Endothelial cell of umbilical vein (primary cell): ENCODE measurements around the gene SLC6A16. TPM values are rescaled to one million over a fixed set of nuclear protein-coding genes. Genes with fewer than 3 reads are reported as not detected.
"Not testable (repeated sequence)": the region's sequence is repeated elsewhere in the genome, so short reads cannot be mapped to it uniquely, and the experiment has no call there.

Source experiments
- BruUV-seq: library from RNA; stranded (reverse); fragments of 400-500 nt; replicated peaks from 2 replicates; lab custom pipeline; 2021; lab: Mats Ljungman, UMichigan
- CTCF ChIA-PET: fragments of 300-600, 350-600 bp; sonication (Branson Sonifier 250); formaldehyde crosslinking; loops from one replicate; lab custom pipeline; 2021; ENCODE audit warnings: antibody characterized with exemption, inconsistent platforms; lab: Charles Lee
- POLR2A ChIA-PET: fragments of 300-600, 350-600 bp; sonication (Branson Sonifier 250); formaldehyde crosslinking; loops from one replicate; lab custom pipeline; 2021; ENCODE audit warnings: antibody characterized with exemption, inconsistent platforms; lab: Charles Lee
- DNase-seq: peaks from one replicate; pipeline ENCODE4 v3.0.0-alpha.2; 2011; ENCODE audit warnings: low read depth, low spot score
- FAIRE-seq: peaks from 2 replicates; lab custom pipeline; 2011; peaks lifted over from hg19 to GRCh38; lab: Jason Lieb, UNC
- H2AFZ ChIP-seq: 2 replicates; pipeline ENCODE4 v1.6.0; 2012; ENCODE audit warnings: low read depth, low read length, control low read depth, inconsistent platforms
- H3K27ac ChIP-seq: 2 replicates; pipeline ENCODE4 v1.5.1; 2011; ENCODE audit warnings: low read depth, mild to moderate bottlenecking, control low read depth, low read length, moderate library complexity; ENCODE audit not compliant: insufficient read depth
- H3K27me3 ChIP-seq, 2 experiments: 2 replicates each; pipeline versions ENCODE4 v1.6.0 to v1.6.1; 2011; ENCODE audit warnings: low read length in 2 of 2, mixed read lengths in 1 of 2; ENCODE audit not compliant: control insufficient read depth in 2 of 2, insufficient read depth in 2 of 2
- H3K36me3 ChIP-seq, 2 experiments: 2 replicates in 1 of 2; 3 replicates in 1 of 2; pipeline ENCODE4 v1.5.1; 2011; ENCODE audit warnings: low read length in 2 of 2, mild to moderate bottlenecking in 1 of 2, moderate library complexity in 1 of 2; ENCODE audit not compliant: control insufficient read depth in 2 of 2, insufficient read depth in 2 of 2; ENCODE audit errors: extremely low read depth in 1 of 2
- H3K4me1 ChIP-seq: 3 replicates; pipeline ENCODE4 v1.5.1; 2011; ENCODE audit warnings: mild to moderate bottlenecking, low read length; ENCODE audit not compliant: control insufficient read depth, insufficient read depth; ENCODE audit errors: extremely low read depth
- H3K4me2 ChIP-seq: 2 replicates; pipeline ENCODE4 v1.6.1; 2011; ENCODE audit warnings: low read length, control low read depth, mixed read lengths; ENCODE audit not compliant: insufficient read depth
- H3K4me3 ChIP-seq, 3 experiments: fragments of 200-600 bp in 1 of 3; sonication (generic), shearing (Covaris generic) in 1 of 3; replicated peaks in 1 of 3; 2 replicates each; pipeline ENCODE4 v1.5.1; 2011 to 2016; ENCODE audit warnings: control low read depth in 3 of 3, low read length in 3 of 3, mild to moderate bottlenecking in 2 of 3, inconsistent platforms in 1 of 3, low read depth in 1 of 3, moderate library complexity in 1 of 3; ENCODE audit not compliant: insufficient read depth in 1 of 3
- H3K79me2 ChIP-seq: 2 replicates; pipeline ENCODE4 v1.6.0; 2012; ENCODE audit warnings: low read length, inconsistent platforms; ENCODE audit not compliant: control insufficient read depth, insufficient read depth
- H3K9ac ChIP-seq: replicated peaks from 2 replicates; pipeline ENCODE3; 2011; ENCODE audit warnings: low read length, control low read depth; ENCODE audit not compliant: insufficient read depth; ENCODE audit errors: extremely low read depth
- H3K9me1 ChIP-seq: replicated peaks from 3 replicates; pipeline ENCODE4 v1.6.0; 2011; ENCODE audit warnings: mild to moderate bottlenecking, low read length; ENCODE audit not compliant: control insufficient read depth, insufficient read depth; ENCODE audit errors: extremely low read depth
- H3K9me3 ChIP-seq: replicated peaks from 2 replicates; pipeline ENCODE4 v1.5.1; 2012; ENCODE audit warnings: low read length, inconsistent platforms; ENCODE audit not compliant: control insufficient read depth, insufficient read depth
- H4K20me1 ChIP-seq: replicated peaks from 2 replicates; pipeline ENCODE3; 2011; ENCODE audit warnings: mild to moderate bottlenecking, low read length; ENCODE audit not compliant: control insufficient read depth, insufficient read depth; ENCODE audit errors: extremely low read depth
- EZH2 ChIP-seq: IDR thresholded peaks from 2 replicates; pipeline ENCODE4 v1.6.1; 2012; ENCODE audit warnings: borderline replicate concordance, low read depth, mild to moderate bottlenecking, moderate library complexity, low read length, inconsistent platforms; ENCODE audit not compliant: severe bottlenecking
- FOS ChIP-seq: IDR thresholded peaks from 2 replicates; pipeline ENCODE4 v1.6.1; 2011; ENCODE audit warnings: mild to moderate bottlenecking, low read length, moderate library complexity, borderline replicate concordance; ENCODE audit not compliant: insufficient read depth
- JUN ChIP-seq: IDR thresholded peaks from 2 replicates; pipeline ENCODE4 v1.6.1; 2011; ENCODE audit warnings: borderline replicate concordance, low read depth; ENCODE audit not compliant: insufficient read length, insufficient read depth
- MAX ChIP-seq: IDR thresholded peaks from 2 replicates; pipeline ENCODE4 v1.6.1; 2011; ENCODE audit not compliant: insufficient read depth, insufficient read length
- MYC ChIP-seq: IDR thresholded peaks from one replicate; pipeline ENCODE4 v1.6.1; 2011; ENCODE audit warnings: mild to moderate bottlenecking, low read depth, low read length
- dilution Hi-C: fragments of 300-500 bp; cut with MboI; formaldehyde crosslinking; loops from one replicate; pipeline ENCODE4 v1.15.0; 2019; ENCODE audit warnings: low sequenced_read_pairs; ENCODE audit not compliant: extremely low pct_ligation_motif_present
- intact Hi-C: fragments of 100-400 bp; cut with micrococcal nuclease; formaldehyde crosslinking; loops from one replicate; pipeline ENCODE4 v1.10.0; 2022
- polyA plus RNA-seq, 4 experiments: library from polyadenylated mRNA; depleted of rRNA in 3 of 4; stranded (reverse) in 3 of 4; unstranded in 1 of 4; fragments of >200 nt; gene quantifications; 2 replicates each; pipeline versions ENCODE4 v1.2.1 to v1.2.3, GENCODE V29; 2011 to 2012; ENCODE audit warnings: missing spikeins in 1 of 4
- total RNA-seq: library from RNA; stranded (reverse); gene quantifications from 2 replicates; pipeline ENCODE4 v1.2.3, GENCODE V29; 2021

SLC6A16 gene
- total and polyA plus RNA-seq, 2 donors (not counting 3 experiments of a cell fraction or from before 2014, with no cell fraction given) = 1.1 to 1.6 TPM

DNA sequence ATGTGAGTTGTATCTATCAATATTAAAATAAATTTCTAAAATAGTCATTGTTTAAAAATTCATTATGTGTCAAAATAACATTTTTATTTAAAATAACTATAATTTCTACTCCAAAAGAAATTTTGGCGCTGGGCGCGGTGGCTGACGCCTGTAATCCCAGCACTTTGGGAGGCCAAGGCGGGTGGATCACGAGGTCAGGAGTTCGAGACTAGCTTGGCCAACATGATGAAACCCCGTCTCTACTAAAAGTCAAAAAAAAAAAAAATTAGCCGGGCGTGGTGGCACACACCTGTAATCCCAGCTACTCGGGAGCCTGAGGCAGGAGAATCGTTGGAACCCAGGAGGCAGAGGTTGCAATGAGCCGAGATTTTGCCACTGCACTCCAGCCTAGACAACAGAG, 765 bp upstream of the SLC6A16 start:
- dilution Hi-C loops, POLR2A ChIA-PET: not testable (repeated sequence)

GRCh38 chr19:49318296-49318695, 6.7 kb downstream of the SLC6A16 start:
- Histone ChIP-seq H3K27me3 (no peaks in the 10 kb centered on the region), H2AFZ (no peak overlapping the region), H3K4me3 (no peak overlapping the region), H4K20me1 (no peaks in the 10 kb centered on the region), H3K9me1 (no peaks in the 10 kb centered on the region), H3K4me2 (no peak overlapping the region), H3K36me3 (no peaks in the 10 kb centered on the region), H3K4me1 (no peaks in the 10 kb centered on the region), H3K27ac (no peak overlapping the region), H3K9me3 (no peaks in the 10 kb centered on the region), H3K79me2 (no peaks in the 10 kb centered on the region), H3K9ac (no peak overlapping the region)
- POLR2A ChIA-PET = no interaction called here
- intact Hi-C loops = no loop called here
- BruUV-seq = no TSS peak
- CTCF ChIA-PET = interaction anchor here (1.2 to 1.5 kb wide), 3 partner anchors 10 to 17 kb away, joined by 3 to 9 read pairs (median 6); no protein-coding TSS in a partner anchor
- dilution Hi-C loops = no loop called here
- no peak for TF ChIP-seq MYC
- TF ChIP-seq JUN = no peak
- TF ChIP-seq MAX = no peak
- TF ChIP-seq EZH2 = no peak
- no peak for TF ChIP-seq FOS
- DNase-seq = no peak
- FAIRE-seq = no peak

More for the DNA sequence above, 765 bp upstream of the SLC6A16 start:
- H3K9ac ChIP-seq, H3K4me3 ChIP-seq, H4K20me1 ChIP-seq, H2AFZ ChIP-seq, H3K9me3 ChIP-seq, H3K79me2 ChIP-seq, H3K36me3 ChIP-seq, H3K4me1 ChIP-seq, intact Hi-C loops, DNase-seq, BruUV-seq, H3K9me1 ChIP-seq, H3K27me3 ChIP-seq, H3K4me2 ChIP-seq, FAIRE-seq, H3K27ac ChIP-seq: not testable (repeated sequence)
- CTCF ChIA-PET = interaction anchor here (0.8 to 1.2 kb wide), 2 partner anchors 12 to 25 kb away, joined by 3 to 4 read pairs; no protein-coding TSS in a partner anchor
